GM21737 (cell line): ENCODE data around the gene SERF2.
"Not testable (repeated sequence)": the region's sequence is repeated elsewhere in the genome, so short reads cannot be mapped to it uniquely, and the experiment has no call there.

Experiments used
- ATAC-seq: cut with Tn5 transposase; IDR thresholded peaks from one replicate; pipeline ENCODE4 v1.9.1; 2021; ENCODE audit warnings: mild to moderate bottlenecking, moderate library complexity; ENCODE audit not compliant: unreplicated experiment

SERF2 gene

DNA sequence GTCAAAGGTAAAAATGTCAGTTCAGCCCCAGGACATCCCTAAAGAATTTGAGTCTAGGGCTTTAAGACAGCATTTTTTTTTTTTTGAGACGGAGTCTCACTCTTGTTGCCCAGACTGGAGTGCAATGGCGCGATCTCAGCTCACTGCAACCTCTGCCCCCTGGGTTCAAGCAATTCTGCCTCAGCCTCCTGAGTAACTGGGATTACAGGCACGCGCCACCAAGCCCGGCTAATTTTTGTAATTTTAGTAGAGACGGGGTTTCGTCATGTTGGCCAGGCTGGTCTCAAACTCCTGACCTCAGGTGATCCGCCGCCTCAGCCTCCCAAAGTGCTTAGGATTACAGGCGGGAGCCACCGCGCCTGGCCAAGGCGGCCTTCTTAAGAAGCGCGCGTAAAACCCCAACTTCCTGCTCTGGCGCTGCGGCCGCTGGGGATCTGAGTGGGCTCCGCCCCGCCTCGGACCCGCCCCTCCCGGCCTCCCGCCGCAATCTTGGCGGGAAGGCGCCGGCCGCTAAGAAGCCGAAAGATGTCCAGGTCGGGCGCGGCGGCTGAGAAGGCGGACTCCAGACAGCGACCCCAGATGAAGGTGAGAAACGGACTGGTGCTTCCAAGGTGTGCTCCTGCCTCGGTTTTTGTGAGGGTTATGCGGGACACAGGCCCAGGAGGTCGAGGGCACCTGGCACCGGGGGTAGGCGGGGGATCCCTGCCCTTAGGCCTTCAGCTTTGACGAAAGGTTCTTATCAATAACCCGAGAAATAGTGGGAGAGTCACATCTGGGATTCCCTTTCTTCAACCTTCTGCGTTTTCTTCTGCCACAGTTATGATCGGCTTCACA is 34.6 kb downstream of the SERF2 start, which contains the start of gene WDR76:
WDR76 (plus strand) TSS at position 495 of the 834 bp plus-strand sequence; CDS start at position 526, 31 bp downstream.
- ATAC-seq, result peak; percentile 71

DNA sequence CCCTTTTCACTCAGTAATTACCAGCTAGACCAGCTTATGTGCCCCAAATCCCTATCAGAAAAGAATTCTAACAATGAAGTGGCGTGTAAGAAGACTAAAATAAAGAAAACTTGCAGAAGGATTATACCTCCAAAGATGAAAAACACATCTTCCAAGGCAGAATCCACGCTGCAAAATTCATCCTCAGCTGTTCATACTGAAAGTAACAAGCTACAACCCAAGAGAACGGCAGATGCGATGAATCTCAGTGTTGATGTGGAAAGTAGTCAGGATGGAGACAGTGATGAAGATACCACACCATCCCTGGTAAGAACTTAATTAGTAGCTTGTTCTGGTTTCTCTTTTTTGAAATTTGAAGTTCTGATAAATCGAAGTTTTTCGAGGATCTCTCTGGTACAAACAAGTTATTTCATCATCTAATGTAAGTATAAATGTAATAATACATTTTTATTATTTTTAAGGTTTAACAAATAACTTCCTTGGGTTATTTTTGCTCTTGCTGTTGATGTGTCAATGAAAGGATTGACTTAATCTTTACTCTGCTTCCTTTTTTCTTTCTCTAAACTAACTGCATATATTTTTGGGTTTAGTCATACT is 36.0 kb downstream of the SERF2 start:
- no peak for ATAC-seq

DNA sequence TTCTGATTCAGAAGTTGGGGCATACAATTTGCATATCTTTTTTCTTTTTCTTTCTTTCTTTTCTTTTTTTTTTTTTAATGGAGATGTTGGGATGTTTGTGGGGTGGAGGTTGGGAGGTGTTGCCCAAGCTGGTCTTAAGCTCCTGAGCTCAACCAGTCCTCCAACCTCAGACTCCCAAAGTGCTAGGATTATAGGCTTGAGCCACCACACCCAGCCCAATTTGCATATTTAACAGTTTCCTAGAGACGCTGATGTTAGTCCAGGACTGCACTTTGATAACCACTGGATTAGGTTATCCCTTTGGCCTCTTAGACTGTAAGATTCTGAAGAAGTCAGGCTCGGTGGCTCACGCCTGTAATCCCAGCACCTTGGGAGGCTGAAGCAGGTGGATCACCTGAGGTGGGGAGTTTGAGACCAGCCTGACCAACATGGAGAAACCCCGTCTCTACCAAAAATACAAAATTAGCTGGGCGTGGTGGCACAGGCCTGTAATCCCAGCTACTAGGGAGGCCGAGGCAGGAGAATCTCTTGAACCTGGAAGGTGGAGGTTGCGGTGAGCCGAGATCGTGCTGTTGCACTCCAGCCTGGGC is 37.9 kb downstream of the SERF2 start:
- ATAC-seq, result not testable (repeated sequence)

DNA sequence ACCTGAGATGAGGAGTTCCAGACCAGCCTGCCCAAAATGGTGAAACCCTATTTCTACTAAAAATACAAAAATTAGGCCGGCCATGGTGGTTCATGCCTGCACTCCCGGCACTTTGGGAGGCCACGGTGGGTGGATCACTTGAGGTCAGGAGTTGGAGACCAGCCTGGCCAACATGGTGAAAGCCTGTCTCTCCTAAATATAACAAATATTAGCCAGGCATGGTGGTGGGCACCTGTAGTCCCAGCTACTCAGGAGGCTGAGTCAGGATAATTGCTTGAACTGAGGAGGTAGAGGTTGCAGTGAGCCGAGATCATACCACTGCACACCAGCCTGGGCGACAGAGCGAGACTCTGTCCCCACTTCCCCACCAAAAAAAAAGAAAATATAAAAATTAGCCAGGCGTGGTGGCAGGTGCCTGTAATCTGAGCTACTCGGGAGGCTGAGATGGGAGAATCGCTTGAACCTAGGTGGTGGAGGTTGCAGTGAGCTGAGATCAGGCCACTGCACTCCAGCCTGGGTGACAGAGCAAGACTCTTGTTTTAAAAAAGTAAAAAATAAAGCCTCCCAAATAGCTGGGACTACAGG is 38.7 kb downstream of the SERF2 start:
- ATAC-seq, result not testable (repeated sequence)

DNA sequence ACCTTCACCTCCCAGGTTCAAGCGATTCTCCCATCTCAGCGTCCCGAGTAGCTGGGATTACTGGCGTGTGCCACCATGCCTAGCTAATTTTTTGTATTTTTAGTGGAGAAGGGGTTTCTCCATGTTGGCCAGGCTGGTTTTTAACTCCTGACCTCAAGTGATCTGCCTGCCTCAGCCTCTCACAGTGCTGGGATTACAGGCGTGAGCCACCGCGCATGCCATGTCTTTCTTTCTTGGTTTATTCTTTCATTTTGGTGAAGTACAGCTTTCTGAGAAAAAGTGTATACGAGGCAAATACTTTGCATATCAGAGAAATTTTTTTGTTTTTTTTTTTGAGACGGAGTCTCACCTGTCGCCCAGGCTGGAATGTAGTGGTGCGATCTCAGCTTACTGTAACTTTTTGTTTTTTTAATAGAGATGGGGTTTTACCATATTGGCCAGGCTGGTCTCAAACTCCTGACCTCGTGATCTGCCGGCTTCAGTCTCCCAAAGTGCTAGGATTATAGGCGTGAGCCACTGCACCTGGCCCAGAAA is 39.5 kb downstream of the SERF2 start:
- ATAC-seq, result not testable (repeated sequence)

DNA sequence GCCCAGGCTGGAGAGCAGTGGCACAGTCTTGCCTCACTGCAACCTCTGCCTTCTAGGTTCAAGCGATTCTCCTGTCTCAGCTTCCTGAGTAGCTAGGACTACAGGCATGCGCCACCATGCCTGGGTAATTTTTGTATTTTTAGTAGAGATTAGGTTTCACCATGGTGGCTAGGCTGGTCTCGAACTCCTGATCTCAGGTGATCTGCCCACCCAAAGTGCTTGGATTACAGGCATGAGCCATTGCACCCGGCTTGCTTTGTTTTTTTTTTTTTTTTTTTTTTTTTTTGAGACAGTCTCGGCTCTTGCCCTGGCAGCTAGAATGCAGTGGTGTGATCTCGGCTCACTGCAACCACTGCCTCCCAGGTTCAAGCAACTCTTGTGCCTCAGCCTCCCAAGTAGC is 40.4 kb downstream of the SERF2 start:
- ATAC-seq, result not testable (repeated sequence)

DNA sequence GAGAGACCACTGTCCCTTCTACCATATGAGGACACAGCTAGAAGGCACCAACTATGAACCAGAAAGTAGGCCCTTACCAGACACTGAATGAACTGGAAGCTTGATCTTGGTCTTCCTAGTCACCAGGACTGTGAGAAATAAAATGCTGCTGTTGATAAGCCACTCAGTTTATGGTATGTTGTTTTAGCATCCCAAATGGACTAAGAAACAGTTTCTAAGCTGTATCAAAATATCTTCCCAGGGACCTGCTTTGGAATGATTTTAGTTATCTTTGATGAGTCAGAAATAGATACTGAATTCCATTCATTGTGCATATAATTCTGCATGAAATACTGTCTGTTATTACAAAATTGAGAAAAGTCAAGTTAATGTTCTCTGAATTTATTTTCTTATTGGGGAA is 53.3 kb downstream of the SERF2 start:
- ATAC-seq, result no peak
